Breast epithelium (tissue), 3 donors: Measurements from ENCODE around the gene PRICKLE2.

Source experiments
- CTCF ChIP-seq, 3 donors: fragments of 450-650 bp; IDR thresholded peaks; one replicate each; pipeline ENCODE4 v1.5.1; 2016 to 2017; ENCODE audit warnings: antibody characterized with exemption in 3 of 3, mild to moderate bottlenecking in 3 of 3, moderate library complexity in 3 of 3
- POLR2A ChIP-seq: fragments of 450-650 bp; IDR thresholded peaks from one replicate; pipeline ENCODE4 v1.6.1; 2016; ENCODE audit warnings: antibody characterized with exemption, mild to moderate bottlenecking, moderate library complexity

GRCh38 chr3:64117483-64117882, 107.8 kb downstream of the PRICKLE2 start:
- TF ChIP-seq POLR2A (no peak), CTCF (IDR thresholded peaks at IDR 0.05) (no peak)
